Muscle layer of colon (tissue), 2 donors: ENCODE results near the gene ACOXL.

Source experiments
- H3K27ac ChIP-seq: one replicate; pipeline ENCODE4 v1.7.0; 2013; ENCODE audit warnings: low read depth, mild to moderate bottlenecking, low read length, moderate library complexity
- H3K27me3 ChIP-seq, 2 donors: one replicate each; pipeline ENCODE4 v1.7.0; 2013; ENCODE audit warnings: low read length in 2 of 2, mild to moderate bottlenecking in 2 of 2; ENCODE audit not compliant: insufficient read depth in 2 of 2, control insufficient read depth in 1 of 2
- H3K36me3 ChIP-seq: one replicate; pipeline ENCODE4 v1.7.0; 2013; ENCODE audit warnings: mild to moderate bottlenecking, low read length; ENCODE audit not compliant: insufficient read depth
- H3K4me1 ChIP-seq: one replicate; pipeline ENCODE4 v1.7.0; 2013; ENCODE audit warnings: mild to moderate bottlenecking, low read length; ENCODE audit not compliant: insufficient read depth
- H3K4me3 ChIP-seq, 2 donors: one replicate each; pipeline ENCODE4 v1.7.0; 2013; ENCODE audit warnings: low read length in 2 of 2, low read depth in 1 of 2, mild to moderate bottlenecking in 1 of 2, moderate library complexity in 1 of 2
- H3K9ac ChIP-seq: one replicate; pipeline ENCODE4 v1.7.0; 2013; ENCODE audit warnings: low read length
- H3K9me3 ChIP-seq: one replicate; pipeline ENCODE4 v1.7.0; 2013; ENCODE audit warnings: mild to moderate bottlenecking, low read length
- donor health status: abdominal sarcoma.
- donor health status: Adenocarcinoma of cecum.

Gene ACOXL

GRCh38 chr2:110977403-110977802 is 245.0 kb downstream of the ACOXL start:
- no peaks in the 10 kb centered on the region for H3K27me3 ChIP-seq
- H3K4me3 ChIP-seq, result no peak overlapping the region
- H3K4me1 ChIP-seq, result no peaks in the 10 kb centered on the region
- no peaks in the 10 kb centered on the region for H3K9me3 ChIP-seq
- H3K9ac ChIP-seq, result no peak overlapping the region
- no peak overlapping the region for H3K27ac ChIP-seq
- H3K36me3 ChIP-seq, result no peaks in the 10 kb centered on the region

- H3K4me3 ChIP-seq, result no peak overlapping the region
- H3K9me3 ChIP-seq, result no peaks in the 10 kb centered on the region
- no peaks in the 10 kb centered on the region for H3K27me3 ChIP-seq
- H3K4me1 ChIP-seq, result no peaks in the 10 kb centered on the region
- H3K9ac ChIP-seq, result no peak overlapping the region
- H3K27ac ChIP-seq, result no peak overlapping the region
- H3K36me3 ChIP-seq, result no peaks in the 10 kb centered on the region
These were observed 245.8 kb downstream of the ACOXL start for GRCh38 chr2:110978148-110978547.

GRCh38 chr2:110978756-110979470 is 246.5 kb downstream of the ACOXL start:
- Histone ChIP-seq H3K4me3 (no peak overlapping the region), H3K36me3 (no peaks in the 10 kb centered on the region), H3K9me3 (no peaks in the 10 kb centered on the region), H3K9ac (no peak overlapping the region), H3K27ac (no peak overlapping the region), H3K27me3 (no peaks in the 10 kb centered on the region), H3K4me1 (no peaks in the 10 kb centered on the region)

- no peak overlapping the region for H3K27ac ChIP-seq
- H3K27me3 ChIP-seq, result no peaks in the 10 kb centered on the region
- H3K4me1 ChIP-seq, result no peaks in the 10 kb centered on the region
- H3K36me3 ChIP-seq, result no peaks in the 10 kb centered on the region
- no peak overlapping the region for H3K9ac ChIP-seq
- no peak overlapping the region for H3K4me3 ChIP-seq
- no peaks in the 10 kb centered on the region for H3K9me3 ChIP-seq
These were observed 247.3 kb downstream of the ACOXL start for GRCh38 chr2:110979471-110980338.

- Histone ChIP-seq H3K27ac (no peak overlapping the region), H3K4me3 (no peak overlapping the region)
These were observed 248.1 kb downstream of the ACOXL start for GRCh38 chr2:110980339-110981062.

GRCh38 chr2:110983133-110983532 is 250.8 kb downstream of the ACOXL start:
- Histone ChIP-seq H3K4me3 (no peak overlapping the region), H3K9ac (no peak overlapping the region), H3K4me1 (no peaks in the 10 kb centered on the region)

More at GRCh38 chr2:110980339-110981062, 248.1 kb downstream of the ACOXL start:
- no peaks in the 10 kb centered on the region for H3K4me1 ChIP-seq
- no peaks in the 10 kb centered on the region for H3K27me3 ChIP-seq
- H3K9me3 ChIP-seq, result no peaks in the 10 kb centered on the region
- no peak overlapping the region for H3K9ac ChIP-seq
- no peaks in the 10 kb centered on the region for H3K36me3 ChIP-seq

GRCh38 chr2:110984694-110985490 is 252.5 kb downstream of the ACOXL start:
- no peaks in the 10 kb centered on the region for H3K27me3 ChIP-seq
- no peak overlapping the region for H3K27ac ChIP-seq
- H3K4me1 ChIP-seq, result no peaks in the 10 kb centered on the region
- no peak overlapping the region for H3K9ac ChIP-seq
- H3K4me3 ChIP-seq, result no peak overlapping the region
- no peaks in the 10 kb centered on the region for H3K36me3 ChIP-seq
- H3K9me3 ChIP-seq, result no peaks in the 10 kb centered on the region

More at GRCh38 chr2:110983133-110983532, 250.8 kb downstream of the ACOXL start:
- no peak overlapping the region for H3K27ac ChIP-seq
- H3K36me3 ChIP-seq, result no peaks in the 10 kb centered on the region
- no peaks in the 10 kb centered on the region for H3K9me3 ChIP-seq
- H3K27me3 ChIP-seq, result no peaks in the 10 kb centered on the region

GRCh38 chr2:110990440-110990839 is 258.1 kb downstream of the ACOXL start:
- H3K9me3 ChIP-seq, result no peaks in the 10 kb centered on the region
- H3K4me3 ChIP-seq, result no peak overlapping the region
- H3K27ac ChIP-seq, result no peak overlapping the region
- H3K36me3 ChIP-seq, result no peaks in the 10 kb centered on the region
- H3K4me1 ChIP-seq, result no peaks in the 10 kb centered on the region
- no peak overlapping the region for H3K9ac ChIP-seq
- no peaks in the 10 kb centered on the region for H3K27me3 ChIP-seq

GRCh38 chr2:110991911-110992310 is 259.5 kb downstream of the ACOXL start:
- H3K27me3 ChIP-seq, result no peaks in the 10 kb centered on the region
- no peaks in the 10 kb centered on the region for H3K36me3 ChIP-seq
- H3K9me3 ChIP-seq, result no peaks in the 10 kb centered on the region
- H3K27ac ChIP-seq, result no peak overlapping the region
- H3K9ac ChIP-seq, result no peak overlapping the region
- H3K4me3 ChIP-seq, result no peak overlapping the region
- no peaks in the 10 kb centered on the region for H3K4me1 ChIP-seq

- Histone ChIP-seq H3K4me1 (no peaks in the 10 kb centered on the region), H3K4me3 (no peak overlapping the region), H3K9ac (no peak overlapping the region), H3K36me3 (no peaks in the 10 kb centered on the region), H3K27me3 (no peaks in the 10 kb centered on the region), H3K27ac (no peak overlapping the region), H3K9me3 (no peaks in the 10 kb centered on the region)
These were observed 260.5 kb downstream of the ACOXL start for GRCh38 chr2:110992886-110993285.
